Smooth muscle cell (in vitro differentiated cells): ENCODE data around the gene COL13A1. TPM values are rescaled to one million over a fixed set of nuclear protein-coding genes. Genes with fewer than 3 reads are reported as not detected.

ENCODE experiments used
- DNase-seq: peaks from one replicate; lab custom pipeline; 2025; ENCODE audit not compliant: unreplicated experiment; lab: John Stamatoyannopoulos, UW
- H2AFZ ChIP-seq: fragments of 200-600 bp; sonication (generic); 2 replicates; pipeline ENCODE4 v1.6.0; 2016; ENCODE audit warnings: antibody characterized with exemption, low read depth, mild to moderate bottlenecking
- H3F3A ChIP-seq: fragments of 200-600 bp; sonication (generic); 2 replicates; pipeline ENCODE4 v1.6.0; 2017; ENCODE audit warnings: antibody characterized with exemption, low read depth
- H3K27ac ChIP-seq: fragments of 200-600 bp; sonication (generic); 2 replicates; pipeline ENCODE4 v1.5.1; 2016; ENCODE audit warnings: low read depth, mild to moderate bottlenecking
- H3K27me3 ChIP-seq: fragments of 200-600 bp; sonication (generic); 2 replicates; pipeline ENCODE4 v1.6.1; 2016; ENCODE audit warnings: low read depth, mild to moderate bottlenecking
- H3K36me3 ChIP-seq: fragments of 200-600 bp; sonication (generic); 2 replicates; pipeline ENCODE4 v1.5.1; 2016; ENCODE audit warnings: low read depth
- H3K4me1 ChIP-seq: fragments of 200-600 bp; sonication (generic); 2 replicates; pipeline ENCODE4 v1.5.1; 2016; ENCODE audit warnings: low read depth
- H3K4me2 ChIP-seq: fragments of 200-600 bp; sonication (generic); 2 replicates; pipeline ENCODE4 v1.6.0; 2016; ENCODE audit warnings: mild to moderate bottlenecking
- H3K4me3 ChIP-seq: fragments of 200-600 bp; sonication (generic); 2 replicates; pipeline ENCODE4 v1.5.1; 2016; ENCODE audit warnings: mild to moderate bottlenecking
- H3K79me2 ChIP-seq: fragments of 200-600 bp; sonication (generic); 2 replicates; pipeline ENCODE4 v1.6.0; 2016; ENCODE audit warnings: low read depth, mild to moderate bottlenecking
- H3K9ac ChIP-seq: fragments of 200-600 bp; sonication (generic); 2 replicates; pipeline ENCODE4 v1.6.0; 2016; ENCODE audit warnings: low read depth
- H3K9me3 ChIP-seq: fragments of 200-600 bp; sonication (generic); replicated peaks from 2 replicates; pipeline ENCODE4 v1.5.1; 2016; ENCODE audit warnings: low read depth
- H4K20me1 ChIP-seq: fragments of 200-600 bp; sonication (generic); 2 replicates; pipeline ENCODE4 v1.6.0; 2016; ENCODE audit warnings: low read depth
- WGBS: methylation state at CpG from one replicate; pipeline ENCODE4 v1.1.7; 2016; ENCODE audit warnings: low lambda C conversion rate; 5-methylcytosine and 5-hydroxymethylcytosine counted together
- polyA plus RNA-seq: library from polyadenylated mRNA; unstranded; fragments of >200 nt; fragmentation: Nextera tagmentation; extraction: Ambion mirVana; gene quantifications from 2 replicates; pipeline ENCODE4 v1.2.1, GENCODE V29; 2016
- total RNA-seq: library from RNA; depleted of rRNA; stranded (reverse); fragments of >200 nt; gene quantifications from 2 replicates; pipeline ENCODE4 v1.2.3, GENCODE V29; 2014
- TF ChIP-seq, protein P1 (sequence below): fragments of 200-600 bp; sonication (generic); IDR thresholded peaks from 2 replicates; pipeline ENCODE4 v1.5.1; 2017; ENCODE audit warnings: borderline replicate concordance, mild to moderate bottlenecking, antibody characterized with exemption; ENCODE audit not compliant: insufficient read depth, poor library complexity, severe bottlenecking

COL13A1 gene
- total and polyA plus RNA-seq, 2 experiments from 2014 or later = 6.1 to 15.0 TPM

DNA sequence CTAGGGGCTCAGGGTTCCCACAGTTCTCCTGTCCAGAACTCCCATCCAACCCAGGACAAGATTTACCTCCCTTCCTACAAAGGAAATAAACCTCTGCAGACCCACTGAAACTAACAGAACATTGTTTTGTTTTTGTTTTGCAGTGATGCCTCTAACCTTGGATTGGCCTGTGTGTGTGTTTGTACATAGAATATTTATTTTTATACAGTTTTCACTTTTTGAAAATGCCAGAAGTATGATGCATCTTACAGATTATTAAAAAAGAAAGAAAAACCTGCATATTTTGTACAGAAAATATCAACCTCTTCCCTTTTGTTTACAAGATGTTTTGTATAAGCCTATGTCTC lies 156.8 kb downstream of the COL13A1 start:
- TF ChIP-seq, protein P1, sequence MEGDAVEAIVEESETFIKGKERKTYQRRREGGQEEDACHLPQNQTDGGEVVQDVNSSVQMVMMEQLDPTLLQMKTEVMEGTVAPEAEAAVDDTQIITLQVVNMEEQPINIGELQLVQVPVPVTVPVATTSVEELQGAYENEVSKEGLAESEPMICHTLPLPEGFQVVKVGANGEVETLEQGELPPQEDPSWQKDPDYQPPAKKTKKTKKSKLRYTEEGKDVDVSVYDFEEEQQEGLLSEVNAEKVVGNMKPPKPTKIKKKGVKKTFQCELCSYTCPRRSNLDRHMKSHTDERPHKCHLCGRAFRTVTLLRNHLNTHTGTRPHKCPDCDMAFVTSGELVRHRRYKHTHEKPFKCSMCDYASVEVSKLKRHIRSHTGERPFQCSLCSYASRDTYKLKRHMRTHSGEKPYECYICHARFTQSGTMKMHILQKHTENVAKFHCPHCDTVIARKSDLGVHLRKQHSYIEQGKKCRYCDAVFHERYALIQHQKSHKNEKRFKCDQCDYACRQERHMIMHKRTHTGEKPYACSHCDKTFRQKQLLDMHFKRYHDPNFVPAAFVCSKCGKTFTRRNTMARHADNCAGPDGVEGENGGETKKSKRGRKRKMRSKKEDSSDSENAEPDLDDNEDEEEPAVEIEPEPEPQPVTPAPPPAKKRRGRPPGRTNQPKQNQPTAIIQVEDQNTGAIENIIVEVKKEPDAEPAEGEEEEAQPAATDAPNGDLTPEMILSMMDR = no peak
- H3K36me3 ChIP-seq = no peaks in the 10 kb centered on the region

DNA sequence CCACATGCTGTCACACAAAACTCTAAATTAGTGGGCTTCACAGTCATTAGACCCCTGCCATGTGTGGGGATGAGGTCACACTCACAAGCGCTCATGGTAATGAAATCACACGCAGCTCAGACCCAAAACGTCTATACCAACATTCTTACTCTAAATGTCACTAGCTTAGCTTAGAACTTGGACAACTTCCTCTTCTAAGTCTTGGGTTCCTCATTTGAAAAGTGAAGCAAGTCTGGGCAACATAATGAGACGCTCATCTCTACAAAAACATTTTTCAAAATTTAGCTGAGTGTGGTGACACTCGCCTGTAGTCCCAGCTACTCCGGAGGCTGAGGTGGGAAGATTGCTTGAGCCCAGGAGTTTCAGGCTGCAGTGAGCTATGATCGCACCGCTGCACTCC lies 158.2 kb downstream of the COL13A1 start:
- Histone ChIP-seq H4K20me1 (no peaks in the 10 kb centered on the region), H3K27me3 (peaks cover 20% of the 10 kb centered on the region), H3K79me2 (no peaks in the 10 kb centered on the region), H2AFZ (no peak overlapping the region), H3K27ac (no peak overlapping the region), H3K9ac (no peak overlapping the region), H3K4me3 (no peak overlapping the region), H3K9me3 (no peaks in the 10 kb centered on the region), H3K4me2 (no peak overlapping the region), H3K4me1 (no peaks in the 10 kb centered on the region), H3F3A (no peaks in the 10 kb centered on the region), H3K36me3 (no peaks in the 10 kb centered on the region)
- no peak for DNase-seq
- 89% methylated on average over 8 of the region's 8 CpGs for WGBS
- TF ChIP-seq, protein P1 = no peak

More for the DNA sequence above, 156.8 kb downstream of the COL13A1 start:
- Histone ChIP-seq H2AFZ (no peak overlapping the region), H3K4me3 (no peak overlapping the region), H3K9ac (no peak overlapping the region), H3K4me2 (no peak overlapping the region), H4K20me1 (no peaks in the 10 kb centered on the region), H3K79me2 (no peaks in the 10 kb centered on the region), H3K27ac (no peak overlapping the region), H3K27me3 (peaks cover 7% of the 10 kb centered on the region), H3K4me1 (peaks cover 5% of the 10 kb centered on the region), H3K9me3 (no peaks in the 10 kb centered on the region), H3F3A (no peaks in the 10 kb centered on the region)
- DNase-seq = no peak

DNA sequence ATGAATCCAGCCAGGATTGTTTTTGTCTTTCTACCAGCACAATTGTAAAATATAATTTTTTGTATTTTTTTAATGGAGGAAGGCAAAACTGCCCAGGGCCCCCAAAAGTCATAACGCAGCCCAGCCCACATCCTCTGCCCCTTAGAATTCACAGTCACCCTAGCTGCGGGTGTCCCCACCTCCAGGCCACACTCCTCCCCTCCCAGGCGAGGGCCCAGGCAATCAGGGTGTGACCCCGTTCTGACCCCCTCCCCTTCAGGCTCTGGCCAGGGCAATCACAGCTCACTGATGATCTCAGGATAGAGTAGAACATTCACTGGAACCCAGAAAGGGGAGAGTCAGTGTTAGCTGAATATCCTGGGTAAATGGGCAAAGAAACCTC lies 158.9 kb downstream of the COL13A1 start:
- Histone ChIP-seq H3K36me3 (no peaks in the 10 kb centered on the region), H4K20me1 (no peaks in the 10 kb centered on the region), H3K9ac (no peak overlapping the region), H3K27me3 (peaks cover 26% of the 10 kb centered on the region), H3K4me2 (no peak overlapping the region), H3F3A (no peaks in the 10 kb centered on the region), H2AFZ (no peak overlapping the region), H3K4me1 (no peaks in the 10 kb centered on the region), H3K27ac (no peak overlapping the region), H3K79me2 (no peaks in the 10 kb centered on the region), H3K9me3 (no peaks in the 10 kb centered on the region), H3K4me3 (no peak overlapping the region)
- TF ChIP-seq, protein P1 = no peak
- DNase-seq = no peak
- WGBS = 89% methylated on average over 4 of the region's 4 CpGs

DNA sequence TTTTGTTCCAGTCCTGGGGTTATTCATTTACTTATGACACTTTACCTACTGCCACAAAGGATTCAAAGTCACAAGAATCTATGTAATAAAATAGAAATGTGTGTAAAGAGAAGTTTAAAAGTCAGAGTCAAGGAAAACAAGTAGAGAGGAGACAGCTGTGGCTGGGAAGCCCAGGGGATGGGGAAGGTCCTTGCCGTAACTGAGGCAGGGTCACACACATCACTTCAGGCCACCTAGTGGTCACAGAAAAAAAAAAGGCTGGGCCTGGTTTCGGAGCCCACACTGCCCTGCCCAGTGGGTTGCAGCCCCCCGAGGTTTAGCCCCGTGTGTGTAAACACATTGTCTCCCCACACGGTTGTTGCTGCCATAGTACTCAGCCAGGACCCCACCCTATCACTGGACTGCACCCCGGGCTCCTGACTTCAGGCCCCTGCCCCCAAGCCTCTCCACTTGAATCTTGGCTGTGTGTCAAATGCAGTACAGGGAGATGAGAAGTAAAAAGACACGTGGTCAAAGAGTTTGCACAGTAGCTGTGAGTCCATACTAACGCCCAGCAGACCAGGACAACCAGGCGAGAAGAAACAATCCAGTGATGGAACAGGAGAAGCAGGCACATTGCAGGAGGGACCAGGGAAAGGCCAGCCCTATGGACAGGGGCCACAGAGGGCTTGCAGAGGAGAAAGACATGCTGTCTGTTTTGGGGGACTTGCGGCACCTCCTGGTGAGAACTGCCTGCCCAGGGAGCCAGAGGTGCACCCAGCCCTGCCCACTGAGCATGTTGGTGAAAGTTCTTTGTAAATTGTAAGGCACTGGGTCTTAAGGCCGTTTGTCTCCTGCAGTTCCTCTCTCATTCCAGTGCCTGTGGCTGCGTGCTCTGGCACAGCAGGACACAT lies 159.5 kb downstream of the COL13A1 start:
- Histone ChIP-seq H3K79me2 (no peaks in the 10 kb centered on the region), H3K4me1 (no peaks in the 10 kb centered on the region), H3K4me2 (no peak overlapping the region), H4K20me1 (no peaks in the 10 kb centered on the region), H3K9me3 (no peaks in the 10 kb centered on the region), H3K27me3 (peaks cover 26% of the 10 kb centered on the region), H3K27ac (no peak overlapping the region), H3K36me3 (no peaks in the 10 kb centered on the region), H3F3A (no peaks in the 10 kb centered on the region), H3K9ac (no peak overlapping the region), H3K4me3 (no peak overlapping the region), H2AFZ (no peak overlapping the region)
- DNase-seq = no peak
- WGBS = 81% methylated on average over 12 of the region's 12 CpGs
- TF ChIP-seq, protein P1 = peak; percentile 27
